C4-2B (cell line): ENCODE results near the gene MAPK14.

Experiments used
- H3K27ac ChIP-seq: fragments of 450-650 bp; 2 replicates; pipeline ENCODE4 v1.5.1; 2017
- ZFX ChIP-seq: fragments of 450-650 bp; IDR thresholded peaks from 2 replicates; pipeline ENCODE4 v1.6.1; 2017
- TF ChIP-seq, protein P1 (sequence below): fragments of 450-650 bp; conservative IDR thresholded peaks from 2 replicates; pipeline ENCODE4 v1.5.1; 2017; ENCODE audit warnings: mild to moderate bottlenecking

Gene MAPK14

DNA sequence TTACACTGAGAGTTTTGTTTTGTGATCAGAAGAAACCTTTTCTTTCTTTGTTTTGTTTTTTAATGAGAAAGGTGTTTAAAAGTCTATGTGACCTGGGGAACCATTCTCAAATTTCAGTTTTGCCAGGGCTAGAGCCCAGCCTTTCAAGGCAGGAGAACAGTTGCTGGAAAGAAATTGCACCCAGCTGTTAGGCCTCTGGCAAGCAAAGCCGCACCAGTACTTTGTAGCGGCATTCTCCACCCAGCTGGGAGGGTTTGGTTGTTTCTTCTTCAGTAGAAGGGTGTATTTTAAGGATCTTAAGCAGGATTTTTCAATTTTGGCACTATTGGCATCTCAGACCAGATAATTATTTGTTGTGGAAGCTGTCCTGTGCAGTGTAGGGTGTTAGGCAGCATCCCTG is 86.1 kb downstream of the MAPK14 start:
- TF ChIP-seq, protein P1, sequence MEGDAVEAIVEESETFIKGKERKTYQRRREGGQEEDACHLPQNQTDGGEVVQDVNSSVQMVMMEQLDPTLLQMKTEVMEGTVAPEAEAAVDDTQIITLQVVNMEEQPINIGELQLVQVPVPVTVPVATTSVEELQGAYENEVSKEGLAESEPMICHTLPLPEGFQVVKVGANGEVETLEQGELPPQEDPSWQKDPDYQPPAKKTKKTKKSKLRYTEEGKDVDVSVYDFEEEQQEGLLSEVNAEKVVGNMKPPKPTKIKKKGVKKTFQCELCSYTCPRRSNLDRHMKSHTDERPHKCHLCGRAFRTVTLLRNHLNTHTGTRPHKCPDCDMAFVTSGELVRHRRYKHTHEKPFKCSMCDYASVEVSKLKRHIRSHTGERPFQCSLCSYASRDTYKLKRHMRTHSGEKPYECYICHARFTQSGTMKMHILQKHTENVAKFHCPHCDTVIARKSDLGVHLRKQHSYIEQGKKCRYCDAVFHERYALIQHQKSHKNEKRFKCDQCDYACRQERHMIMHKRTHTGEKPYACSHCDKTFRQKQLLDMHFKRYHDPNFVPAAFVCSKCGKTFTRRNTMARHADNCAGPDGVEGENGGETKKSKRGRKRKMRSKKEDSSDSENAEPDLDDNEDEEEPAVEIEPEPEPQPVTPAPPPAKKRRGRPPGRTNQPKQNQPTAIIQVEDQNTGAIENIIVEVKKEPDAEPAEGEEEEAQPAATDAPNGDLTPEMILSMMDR: no peak
- no peak for TF ChIP-seq ZFX
- no peak overlapping the region for H3K27ac ChIP-seq

DNA sequence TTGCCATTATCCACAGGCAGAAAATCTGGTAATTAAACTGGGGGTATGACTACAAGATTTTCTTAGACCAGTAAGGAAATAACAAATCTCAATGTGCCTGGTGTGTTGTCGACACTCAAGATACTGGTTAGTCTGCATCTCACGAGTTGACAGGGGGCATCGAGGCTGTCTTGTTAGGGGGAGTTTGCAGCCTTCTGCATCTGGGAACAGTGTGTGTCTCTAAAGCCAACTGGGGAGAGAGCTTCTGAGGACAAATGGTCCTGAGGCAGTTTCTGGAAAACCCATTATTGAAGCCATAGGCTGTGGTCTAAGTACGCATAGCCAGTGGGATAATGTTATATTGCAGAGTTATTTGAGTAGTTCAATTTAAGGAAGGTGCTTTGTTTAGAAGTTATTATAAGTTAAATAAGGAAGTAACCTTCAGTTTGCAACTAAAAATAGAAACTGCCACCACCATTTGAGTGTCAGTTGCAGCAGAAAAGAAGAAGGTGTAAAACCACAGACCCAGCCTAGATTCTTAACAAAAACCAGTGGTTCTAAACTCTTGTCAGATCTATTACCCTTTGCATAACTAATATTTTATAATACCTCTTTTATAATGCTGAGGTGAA is 87.3 kb downstream of the MAPK14 start:
- no peak for TF ChIP-seq ZFX
- TF ChIP-seq, protein P1: no peak
- peak overlapping the region; percentile 40; the same call in 1 of the 2 replicates for H3K27ac ChIP-seq

DNA sequence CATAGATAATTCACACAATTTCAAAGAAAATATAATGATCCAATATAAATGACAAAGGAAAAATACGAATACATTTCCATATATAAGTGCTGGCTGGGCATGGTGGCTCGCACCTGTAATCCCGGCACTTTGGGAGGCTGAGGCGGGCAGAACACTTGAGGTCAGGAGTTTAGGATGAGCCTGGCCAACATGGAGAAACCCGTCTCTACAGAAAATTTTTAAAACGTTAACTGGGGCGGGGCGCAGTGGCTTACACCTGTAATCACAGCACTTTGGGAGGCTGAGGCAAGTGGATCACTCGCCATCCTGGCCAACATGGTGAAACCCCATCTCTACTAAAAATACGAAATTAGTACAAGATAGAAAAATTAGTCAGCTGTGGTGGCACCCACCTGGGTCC is 87.8 kb downstream of the MAPK14 start:
- no peak for TF ChIP-seq ZFX
- TF ChIP-seq, protein P1: no peak
- peak overlapping the region; percentile 40; the same call in 1 of the 2 replicates for H3K27ac ChIP-seq

DNA sequence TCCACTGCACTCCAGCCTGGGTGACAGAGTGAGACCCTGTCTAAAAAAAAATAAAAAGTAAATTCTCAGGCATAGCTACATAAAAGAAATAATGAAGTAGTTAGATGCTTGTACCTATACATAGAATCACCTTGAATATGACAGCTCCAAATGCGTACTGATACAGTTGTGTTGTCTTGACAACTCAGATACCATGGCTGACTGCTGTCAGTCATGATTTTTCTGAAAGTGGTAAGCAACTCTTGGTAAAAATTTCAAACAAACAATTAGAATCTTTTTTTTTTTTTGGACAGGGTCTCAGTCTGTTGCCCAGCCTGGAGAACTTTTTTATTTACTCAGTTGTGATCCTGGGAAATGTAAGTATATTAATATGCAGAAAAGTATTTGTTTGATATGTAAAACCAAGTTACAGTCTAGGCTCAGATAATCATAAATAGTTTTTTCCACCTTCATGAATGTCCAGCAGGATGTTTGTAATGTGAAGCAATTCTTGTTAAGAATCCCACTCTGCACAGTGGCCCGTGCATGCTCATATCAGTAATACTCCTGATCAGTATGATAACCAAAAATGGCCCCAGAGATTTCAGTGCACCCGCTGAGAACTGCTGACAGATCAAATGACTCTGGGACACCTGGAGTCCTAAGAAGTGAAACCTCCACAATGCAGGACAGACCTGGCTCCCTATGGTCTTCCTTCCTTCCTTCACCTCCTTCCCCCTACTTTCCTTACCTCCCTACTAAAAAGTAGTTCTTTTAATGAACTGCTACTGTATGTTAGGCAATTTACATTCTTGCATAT is 88.7 kb downstream of the MAPK14 start:
- TF ChIP-seq ZFX: no peak
- TF ChIP-seq, protein P1: no peak

DNA sequence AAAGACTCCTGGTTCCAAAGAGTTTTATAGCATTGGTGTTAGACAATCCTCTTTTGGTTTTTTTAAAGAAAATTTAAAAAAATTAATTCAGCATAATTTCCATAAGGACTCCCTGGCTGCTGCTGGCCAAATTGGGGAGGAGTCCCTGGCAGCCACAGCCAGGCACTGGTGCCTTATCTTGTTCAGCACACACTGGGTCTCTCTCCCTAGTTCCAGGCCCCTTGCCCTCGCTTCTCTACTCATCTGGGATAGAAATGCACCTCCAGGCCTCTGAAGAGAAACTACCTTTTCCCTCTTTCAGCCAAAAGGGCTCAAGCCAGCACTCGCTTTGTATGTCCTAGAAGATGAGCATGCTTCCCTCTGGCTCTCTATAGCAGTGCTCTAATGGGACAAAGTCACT is 89.3 kb downstream of the MAPK14 start:
- H3K27ac ChIP-seq: no peak overlapping the region
- no peak for TF ChIP-seq ZFX
- TF ChIP-seq, protein P1: no peak

More for the DNA sequence above, 88.7 kb downstream of the MAPK14 start:
- no peak overlapping the region; the same call in 1 of the 2 replicates for H3K27ac ChIP-seq

DNA sequence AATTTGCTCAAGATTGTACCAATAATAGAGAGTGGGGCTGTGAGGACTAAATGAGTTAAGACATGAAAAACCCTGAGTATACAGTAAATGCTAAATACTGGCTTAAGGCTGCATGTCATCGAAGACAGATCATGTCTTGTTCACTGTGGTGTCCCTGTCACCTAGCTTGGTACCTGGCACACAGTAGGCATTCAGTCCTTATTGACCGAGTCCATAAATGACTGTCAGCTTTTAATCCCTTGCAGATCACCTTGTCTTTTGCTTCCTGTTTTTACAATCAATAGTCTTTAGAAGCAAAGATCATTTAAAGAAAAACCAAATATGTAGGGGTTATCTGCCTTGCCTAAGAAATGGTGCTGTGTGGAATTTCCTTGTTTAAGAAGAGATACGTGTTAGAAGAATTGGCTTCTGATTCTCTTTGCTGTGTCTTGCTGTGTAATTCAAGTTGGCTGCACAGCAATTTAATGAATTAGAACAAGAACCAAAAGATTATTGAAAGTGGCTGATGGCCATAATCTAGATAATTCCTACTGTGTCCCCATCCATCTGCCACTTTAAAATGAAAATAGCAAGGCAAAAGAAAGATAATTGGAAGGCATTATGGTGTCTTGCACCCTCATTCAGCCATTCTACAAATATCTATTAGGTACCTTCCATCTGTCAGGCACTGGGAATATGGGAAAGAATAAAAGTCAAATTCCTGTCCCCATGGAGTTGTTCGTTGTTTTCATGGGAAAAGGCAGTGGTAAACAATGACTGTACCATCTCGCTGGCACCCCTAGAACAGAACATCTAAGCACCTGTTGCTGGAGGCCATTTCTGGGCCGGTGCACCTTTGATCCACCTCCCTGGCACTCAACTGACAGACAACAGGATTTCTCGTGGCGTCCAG is 90.3 kb downstream of the MAPK14 start:
- no peak for TF ChIP-seq ZFX
- TF ChIP-seq, protein P1: no peak
- no peak overlapping the region for H3K27ac ChIP-seq
